Activated CD4-positive, alpha-beta T cell treated with anti-CD3 and anti-CD28 coated beads, Interleukin-2, Interleukin-6, amounts not matched to agents 100 ng/mL and 50 ng/mL, durations not matched to agents 16 hours and 8 hours (primary cell): ENCODE data around the gene NES.

Experiments used
- DNase-seq: peaks from one replicate; pipeline ENCODE4 v3.0.0-alpha.2; 2020

NES gene

DNA sequence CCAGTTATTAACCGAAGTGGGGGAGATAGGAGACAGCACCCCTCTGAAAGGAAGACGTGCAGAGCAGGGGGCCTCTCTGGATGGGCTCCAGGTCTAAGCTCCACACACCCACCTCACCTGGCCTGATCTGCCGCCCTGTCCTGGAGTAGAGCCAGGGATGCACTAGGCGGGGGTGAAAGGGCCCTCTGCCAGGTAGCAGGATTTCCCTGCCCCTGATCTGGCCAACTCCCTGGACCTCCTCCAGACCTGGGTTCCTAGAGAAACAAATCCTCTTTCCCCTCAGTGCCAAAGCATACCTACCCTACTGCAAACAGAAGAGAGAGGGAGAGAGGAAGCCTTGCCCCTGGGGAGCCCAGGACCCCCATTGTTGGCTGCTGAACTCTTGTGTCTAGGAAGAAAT lies 26.1 kb upstream of the NES start:
- no peak for DNase-seq

DNA sequence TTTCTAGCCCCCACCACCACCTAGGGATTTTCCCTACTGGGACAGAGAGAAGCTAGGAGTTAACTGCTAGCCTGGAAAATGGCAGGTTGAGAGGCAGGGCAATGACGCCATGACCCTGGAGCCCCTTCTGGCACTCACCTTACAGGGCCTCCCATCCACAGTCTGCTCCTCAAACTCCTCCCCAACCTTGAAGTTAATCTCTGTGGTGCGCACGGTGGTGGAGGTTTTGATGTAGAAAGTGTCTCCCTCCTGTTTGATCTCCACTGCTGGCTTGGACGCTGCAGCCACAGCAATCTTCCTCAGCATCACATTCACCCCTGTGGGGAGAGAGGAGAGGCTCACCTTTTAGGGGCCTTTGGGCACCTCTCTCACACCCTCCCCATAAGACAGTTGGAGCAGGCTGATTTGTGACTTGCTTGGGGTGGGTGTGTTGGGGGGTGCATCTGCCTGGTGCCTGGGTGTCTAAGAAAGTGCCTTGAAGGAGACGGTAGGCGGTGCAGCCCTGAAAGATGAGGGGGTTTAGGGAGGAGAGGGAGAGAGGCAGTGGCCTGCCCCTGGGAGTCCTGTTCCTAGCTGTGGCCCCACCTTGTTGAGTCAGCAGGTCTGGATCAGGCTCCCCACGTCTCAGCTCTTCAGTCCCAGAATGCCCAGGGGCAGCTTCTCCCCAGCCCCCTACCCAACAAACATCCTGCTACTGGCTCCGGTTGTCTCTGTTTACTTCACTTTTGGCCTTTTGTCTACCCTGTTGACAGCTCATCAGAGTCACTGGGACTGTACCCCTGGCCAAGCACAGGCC lies 23.7 kb upstream of the NES start:
- no peak for DNase-seq

DNA sequence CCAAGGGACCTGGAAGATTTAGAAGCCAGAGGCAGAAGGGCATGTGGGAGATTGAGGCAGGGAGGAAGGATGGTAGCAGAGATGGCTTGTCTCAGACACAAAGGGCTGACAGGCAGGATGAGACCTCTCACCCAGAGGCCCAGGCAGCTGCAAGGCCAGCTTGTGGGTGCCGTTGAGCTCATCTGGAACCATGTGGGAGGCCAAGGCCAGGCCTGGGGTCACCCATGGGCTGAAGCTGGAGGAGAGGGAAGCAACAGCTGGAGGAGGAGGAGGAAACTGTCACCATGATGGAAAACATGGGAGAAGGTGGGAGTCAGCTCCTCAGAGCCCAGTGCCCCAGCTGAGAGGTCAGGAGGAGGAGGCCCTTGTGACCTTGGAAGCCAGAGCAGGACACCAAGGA lies 21.8 kb upstream of the NES start:
- DNase-seq: no peak

DNA sequence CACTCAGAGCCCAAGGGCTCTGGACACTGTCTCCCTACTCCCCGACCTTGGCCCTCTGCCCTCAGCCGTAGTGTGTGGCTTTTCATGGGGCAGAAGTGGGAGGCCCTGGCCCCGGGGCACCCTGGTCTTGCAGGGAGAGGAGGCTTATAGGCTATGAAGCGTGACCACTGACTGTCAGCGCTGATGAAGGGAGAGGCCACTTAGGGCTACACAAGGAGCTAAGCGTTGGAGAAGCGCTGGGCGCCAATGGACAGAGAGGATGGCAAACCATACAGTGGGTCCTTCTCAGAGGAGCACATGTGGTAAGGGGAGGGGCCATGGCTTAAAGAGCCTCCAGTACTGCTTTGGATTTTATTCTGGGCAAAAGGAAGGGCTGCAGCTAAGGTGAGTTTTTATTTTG lies 20.3 kb upstream of the NES start:
- no peak for DNase-seq

DNA sequence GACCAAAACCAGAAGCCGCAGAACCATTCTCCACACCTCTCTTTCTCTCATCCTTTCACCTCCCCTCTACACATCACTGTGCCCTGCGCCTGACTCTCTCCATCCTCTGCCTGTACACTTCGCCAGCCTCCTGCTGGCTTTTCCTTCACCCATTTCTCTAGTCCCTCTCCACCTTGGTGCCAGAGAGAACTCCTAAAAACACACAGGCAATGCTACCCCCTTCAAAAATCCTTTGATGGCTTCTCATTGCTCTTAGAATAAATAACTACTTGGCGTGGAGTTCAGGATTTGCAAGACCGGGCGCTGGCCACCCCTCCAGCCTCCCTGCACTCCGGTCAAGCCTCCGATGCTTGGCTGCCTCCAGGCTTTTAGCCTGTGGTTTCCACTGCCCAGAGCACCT lies 19.5 kb upstream of the NES start:
- DNase-seq: no peak

DNA sequence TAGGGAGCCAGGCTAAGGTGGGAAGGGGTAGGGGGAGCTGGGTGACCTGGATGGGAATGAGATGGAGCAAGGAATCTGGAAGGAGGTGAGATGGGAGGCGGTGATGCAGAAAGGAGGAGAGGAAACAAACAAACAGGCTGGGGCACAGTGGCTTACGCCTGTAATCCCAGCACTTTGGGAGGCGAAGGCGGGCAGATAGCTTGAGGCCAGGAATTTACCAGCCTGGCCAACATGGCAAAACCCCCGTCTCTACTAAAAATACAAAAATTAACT lies 17.4 kb upstream of the NES start:
- DNase-seq: no peak

DNA sequence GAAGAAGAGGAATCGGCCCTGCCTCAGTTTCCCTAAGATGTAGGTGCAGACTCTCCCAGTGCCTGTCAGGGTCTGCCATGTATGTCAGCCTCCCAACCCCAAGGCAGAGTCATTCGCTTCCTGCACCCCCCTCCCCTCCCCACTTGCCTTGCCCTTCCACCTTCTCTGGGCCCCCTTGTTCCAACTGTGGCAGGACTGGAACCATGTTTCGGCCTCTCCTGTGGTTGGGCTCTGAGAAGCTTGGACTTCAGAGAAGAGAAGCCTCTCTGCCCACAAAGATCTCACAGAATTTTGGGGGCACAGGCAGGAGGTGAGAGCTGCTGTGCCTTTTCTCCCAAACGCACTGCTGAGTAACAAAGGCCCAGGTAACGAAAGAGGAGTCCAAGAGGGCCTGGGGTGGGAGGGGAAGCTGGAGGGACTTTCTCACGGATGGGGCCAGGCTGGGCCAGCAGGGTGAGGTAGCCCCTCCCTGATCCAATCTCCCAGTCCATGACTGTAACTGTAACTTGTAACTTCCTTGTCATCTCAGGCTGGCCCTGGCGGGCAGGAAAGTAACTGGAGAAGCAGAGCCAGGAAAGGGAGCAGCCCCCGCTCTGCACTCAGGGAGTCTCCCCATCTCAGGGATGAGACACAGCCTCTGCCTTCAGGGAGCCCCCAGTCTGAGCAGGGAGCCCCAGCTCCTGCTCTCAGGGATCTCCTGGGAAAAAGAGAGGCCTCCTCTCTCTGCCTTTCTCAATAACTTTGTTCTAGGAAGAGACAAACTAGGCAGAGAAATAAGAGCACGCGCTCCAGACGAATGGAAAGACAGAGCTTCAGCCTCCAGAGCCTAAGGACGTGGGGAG lies 16.9 kb upstream of the NES start:
- DNase-seq: no peak

DNA sequence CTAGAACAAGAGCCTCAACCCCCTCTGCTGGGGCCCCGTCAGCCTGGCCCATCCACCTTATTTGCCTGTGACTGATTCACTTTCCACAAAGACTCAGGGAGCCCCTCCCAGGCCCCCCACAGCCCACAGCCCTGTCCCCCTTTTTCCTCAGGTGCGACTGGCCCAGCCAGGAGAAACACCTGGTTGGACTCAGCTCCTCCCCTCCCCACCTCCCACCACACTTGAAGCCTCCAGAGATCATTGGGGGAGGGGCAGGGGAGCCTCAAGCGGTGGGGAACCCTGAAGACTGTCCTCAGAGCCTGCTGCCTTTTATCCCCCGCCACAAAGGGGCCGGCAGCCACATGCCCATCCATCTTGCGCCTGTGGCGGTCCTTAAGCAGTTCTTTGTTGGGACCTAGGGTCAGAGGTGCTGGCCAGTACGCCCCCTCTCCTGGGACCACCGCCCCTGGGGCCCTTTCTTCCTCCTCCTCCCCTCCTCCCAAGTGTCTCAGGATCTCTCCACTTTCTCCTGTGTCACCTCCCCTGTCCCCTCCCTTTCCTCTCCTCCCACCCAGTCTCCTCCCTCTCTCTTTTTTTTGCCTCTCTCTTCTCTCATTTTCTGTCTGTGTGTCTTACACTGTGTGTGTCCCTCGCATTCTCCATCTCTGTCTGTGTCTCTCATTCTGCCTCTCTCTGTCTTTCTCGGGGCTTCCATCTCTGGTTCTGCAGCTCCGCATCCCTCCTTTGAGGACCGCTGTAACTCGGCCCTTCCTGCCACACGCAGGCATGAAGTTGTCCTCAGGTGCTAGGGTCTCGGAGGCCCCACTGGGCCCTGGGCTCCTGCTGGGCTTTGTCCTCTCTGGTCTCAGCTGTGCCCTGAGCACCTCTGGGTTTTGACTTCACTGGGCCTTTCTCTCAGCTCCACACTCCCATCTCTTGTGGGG lies 16.0 kb upstream of the NES start:
- DNase-seq: no peak

DNA sequence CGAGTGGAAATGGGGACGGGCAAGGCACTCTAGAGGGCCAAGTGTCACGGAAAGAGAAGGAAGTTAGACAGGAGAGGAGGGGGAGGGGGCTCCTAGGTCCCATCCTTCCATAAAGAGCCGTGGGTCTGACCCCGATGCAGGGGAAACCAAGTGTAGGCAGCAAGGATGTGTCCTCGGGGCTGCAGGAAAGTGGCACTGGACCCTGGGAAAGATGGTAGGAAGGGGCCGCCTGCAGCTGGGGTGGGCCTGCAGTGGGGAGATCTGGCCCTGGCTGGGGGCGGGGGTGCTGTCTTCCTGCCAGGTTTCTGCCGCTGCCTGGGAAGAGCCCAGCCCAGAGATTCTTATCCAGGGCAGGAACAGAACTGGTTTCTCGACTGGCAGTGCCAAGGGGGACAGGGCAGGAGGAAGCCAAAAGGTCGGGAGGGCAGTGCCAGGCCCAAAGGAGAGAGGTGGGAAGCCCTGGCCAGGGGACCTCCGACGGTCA lies 15.3 kb upstream of the NES start:
- no peak for DNase-seq

DNA sequence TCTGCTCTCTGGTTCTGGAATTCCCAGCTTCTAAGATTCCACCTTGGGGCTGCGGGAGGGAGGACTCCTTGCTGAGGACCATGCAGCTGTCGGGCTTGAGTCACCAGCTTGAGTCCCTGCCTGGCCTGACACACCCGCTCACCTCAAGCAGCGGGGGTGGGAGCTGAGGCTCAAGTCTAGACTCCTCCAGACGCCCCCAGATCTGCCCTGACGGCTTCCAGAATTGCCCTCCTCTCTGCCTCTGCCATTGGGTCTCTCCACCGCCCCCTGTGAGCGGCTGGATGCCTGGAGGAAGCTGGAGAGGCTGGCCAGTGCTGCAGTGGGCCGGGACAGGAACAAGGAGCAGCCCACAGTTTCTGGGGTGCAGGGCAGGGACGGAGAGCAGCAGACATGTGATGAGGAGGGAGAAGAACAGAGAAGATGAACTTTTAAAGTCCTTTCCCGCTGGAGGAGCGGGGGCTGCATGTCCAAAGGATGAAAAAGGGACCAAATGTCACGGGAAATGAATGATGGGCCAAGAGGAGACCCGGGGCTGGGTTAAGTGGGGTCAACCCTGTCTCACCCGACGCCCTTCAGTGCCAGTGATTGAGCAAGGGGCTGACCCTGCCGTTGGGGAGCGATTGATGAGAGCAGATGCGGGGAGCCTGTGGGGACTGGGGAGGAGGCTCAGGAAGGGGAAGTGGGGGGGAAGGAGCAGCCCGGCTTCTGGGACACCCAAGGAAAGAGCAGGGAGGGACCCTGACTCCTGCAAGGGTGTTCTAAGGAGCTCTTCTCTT lies 14.6 kb upstream of the NES start:
- no peak for DNase-seq

DNA sequence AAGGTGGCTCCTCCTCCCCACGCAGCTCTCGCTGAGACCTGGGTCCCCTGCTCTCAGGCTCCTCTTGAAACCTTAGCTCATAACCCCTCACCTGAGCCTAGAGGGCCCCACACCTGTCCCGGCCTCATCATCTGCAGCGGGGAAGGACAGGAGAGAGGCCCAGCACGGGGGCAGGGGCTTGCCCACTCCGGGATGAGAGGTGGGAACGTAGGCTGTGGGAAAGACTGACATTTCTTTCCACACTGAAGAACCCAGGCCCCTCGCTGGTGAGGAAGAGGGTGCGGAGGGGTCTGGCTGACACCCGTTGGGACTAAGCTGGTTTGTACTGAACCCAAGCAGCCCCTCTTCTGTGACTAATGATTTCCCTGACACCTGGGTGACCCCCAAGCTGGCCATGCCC lies 14.0 kb upstream of the NES start:
- DNase-seq: no peak

DNA sequence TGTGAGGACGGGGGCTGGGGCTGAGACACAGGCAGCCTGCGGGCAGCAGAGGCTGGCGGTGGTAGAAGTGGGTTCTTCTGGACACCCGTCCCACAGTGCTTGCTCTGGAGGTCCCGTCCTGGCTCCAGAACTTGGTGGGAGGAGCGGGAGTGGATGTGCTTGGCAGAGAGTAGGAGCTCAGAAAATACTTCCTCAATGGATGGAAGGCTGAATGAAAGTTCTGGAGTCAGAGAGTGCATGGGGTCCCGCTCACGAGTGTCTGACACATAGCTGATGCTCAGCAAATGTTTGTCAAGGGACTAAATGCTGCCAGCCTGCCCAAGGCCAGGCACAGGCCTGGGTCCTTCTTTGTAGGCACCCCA lies 13.4 kb upstream of the NES start:
- no peak for DNase-seq

DNA sequence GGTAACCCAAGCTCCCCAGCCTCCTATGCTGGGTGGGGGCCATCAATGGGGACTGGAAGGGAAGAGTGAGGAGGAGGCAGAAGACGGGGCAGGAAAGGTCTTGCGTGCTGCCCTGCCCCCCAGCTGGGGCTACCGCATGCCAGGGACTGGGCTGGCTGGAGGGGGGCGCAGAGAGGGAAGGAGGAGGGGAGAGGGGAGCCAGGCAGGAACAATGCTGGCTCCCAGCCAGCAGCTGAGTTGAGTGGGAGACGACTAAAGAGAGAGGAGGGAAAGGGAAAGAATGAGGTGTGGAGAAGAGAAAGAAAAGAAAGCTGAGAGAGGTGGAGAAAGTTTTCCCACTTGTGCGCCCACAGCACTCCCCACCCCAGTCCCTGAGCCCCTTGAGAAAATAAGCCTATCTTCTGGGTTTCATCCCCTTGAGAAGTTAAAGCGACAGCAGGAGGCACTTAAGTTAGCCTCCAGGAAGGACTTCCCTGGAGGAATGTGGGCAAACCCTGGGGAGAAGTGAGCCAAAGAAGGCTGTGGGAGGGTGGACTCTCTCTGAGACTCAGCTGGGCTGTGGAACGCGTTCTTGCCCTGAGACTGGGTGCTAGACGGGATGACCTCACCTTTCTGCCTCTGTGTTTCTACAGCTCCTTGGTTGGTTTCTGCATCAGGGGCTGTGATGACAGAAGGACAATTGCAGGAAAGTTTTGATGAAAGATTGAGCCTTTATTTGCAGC lies 12.9 kb upstream of the NES start:
- DNase-seq: no peak

DNA sequence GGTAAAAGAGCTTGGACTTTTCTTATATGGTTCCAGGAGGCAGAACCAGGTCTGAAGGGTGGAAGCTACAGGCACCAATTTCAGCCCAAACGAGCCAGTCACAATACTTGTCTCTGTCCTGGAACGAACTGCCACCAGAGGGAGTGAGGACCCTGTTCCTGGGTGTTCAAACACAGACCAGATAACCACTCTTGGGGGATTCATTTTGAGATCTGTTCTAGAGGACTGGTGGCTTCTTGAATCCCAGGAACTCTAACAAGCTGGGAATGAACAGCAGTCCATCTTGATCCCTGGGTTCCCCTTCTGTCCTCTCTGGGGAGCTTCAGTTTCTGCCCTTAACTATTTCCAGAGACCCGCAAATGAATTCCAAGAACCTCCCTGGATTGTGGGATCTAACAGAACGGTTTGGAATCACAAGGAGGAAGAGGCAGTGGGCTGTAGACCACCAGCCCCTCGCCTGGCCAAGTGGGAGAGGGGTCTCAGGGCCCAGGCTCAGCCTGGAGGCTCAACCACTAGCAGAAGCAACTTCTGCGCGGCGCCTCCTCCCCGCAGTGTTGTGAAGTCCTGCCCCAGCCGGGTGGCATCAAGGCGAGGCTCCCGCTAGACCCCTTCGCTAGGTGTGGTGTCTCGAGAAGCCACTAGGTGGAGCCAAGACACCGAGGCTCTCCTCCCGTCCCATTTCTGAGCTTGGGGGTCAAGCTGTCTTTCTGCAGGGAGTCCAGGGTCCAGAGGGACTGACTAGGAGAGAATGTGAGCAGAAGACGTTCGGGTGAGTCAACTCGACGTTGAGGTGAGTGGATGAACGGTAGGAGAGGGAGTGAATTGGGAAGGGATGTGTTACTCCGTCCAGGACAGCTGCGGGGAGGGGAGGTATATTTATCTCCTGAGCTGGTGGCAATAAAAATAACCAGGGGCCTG lies 12.1 kb upstream of the NES start:
- peak; percentile 86 for DNase-seq

DNA sequence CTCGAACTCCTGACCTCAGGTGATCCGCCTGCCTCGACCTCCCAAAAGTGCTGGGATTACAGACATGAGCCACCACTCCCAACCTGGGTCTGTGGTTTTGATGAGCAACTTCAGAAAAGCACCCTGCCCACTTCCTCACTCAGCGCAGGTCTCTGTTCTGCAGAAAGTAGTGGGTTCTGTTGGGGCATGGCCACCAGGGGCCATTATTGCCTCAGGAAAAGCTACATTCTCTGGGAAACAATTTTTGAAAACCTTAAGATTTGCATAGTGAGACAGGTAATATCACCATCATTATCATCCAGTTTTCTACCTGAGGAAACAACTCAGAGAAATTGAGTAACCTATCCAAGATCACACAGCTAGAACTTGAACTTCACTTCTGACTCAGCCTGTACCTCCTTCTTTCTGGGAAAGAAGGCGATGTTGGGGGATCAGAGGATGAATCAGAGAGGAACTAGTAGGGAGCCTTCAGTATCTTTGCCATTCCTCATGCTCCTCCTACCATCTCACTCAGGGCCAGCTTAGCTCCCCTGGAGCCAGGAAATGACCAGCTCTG lies 7.1 kb upstream of the NES start:
- DNase-seq: peak; percentile 70

DNA sequence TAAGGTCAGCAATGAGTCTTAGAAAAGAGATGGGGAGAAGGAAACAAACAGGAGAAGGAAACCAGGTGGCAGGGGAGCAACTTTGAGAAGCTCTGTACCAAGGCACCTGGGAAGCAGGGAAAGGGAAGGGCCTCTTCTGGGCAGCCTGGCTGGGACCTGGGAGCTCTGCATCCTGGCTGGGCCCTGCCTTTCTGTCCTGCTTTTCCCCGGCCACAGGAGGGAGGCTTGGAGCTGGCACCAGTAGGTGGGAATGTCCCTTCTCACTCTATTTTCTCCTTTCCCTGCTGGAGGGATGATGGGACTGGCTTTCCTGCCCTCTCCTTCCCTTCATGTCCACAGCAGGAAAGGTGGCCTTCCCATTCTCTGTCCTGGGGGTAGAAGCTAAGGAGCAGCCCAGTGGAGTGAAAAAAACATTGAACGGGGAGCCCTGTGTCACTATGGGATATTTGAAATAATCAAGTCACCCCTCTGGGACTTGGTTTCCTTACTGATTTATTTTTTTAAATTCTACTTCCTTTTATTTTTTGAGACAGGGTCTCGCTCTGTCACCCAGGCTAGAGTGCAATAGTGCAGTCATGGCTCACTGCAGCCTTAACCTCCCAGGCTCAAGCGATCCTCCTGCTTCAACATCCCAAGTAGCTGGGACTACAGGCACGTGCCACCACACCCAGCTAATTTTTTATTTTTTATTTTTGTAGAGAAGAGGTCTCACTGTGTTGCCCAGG lies 5.1 kb upstream of the NES start:
- no peak for DNase-seq

DNA sequence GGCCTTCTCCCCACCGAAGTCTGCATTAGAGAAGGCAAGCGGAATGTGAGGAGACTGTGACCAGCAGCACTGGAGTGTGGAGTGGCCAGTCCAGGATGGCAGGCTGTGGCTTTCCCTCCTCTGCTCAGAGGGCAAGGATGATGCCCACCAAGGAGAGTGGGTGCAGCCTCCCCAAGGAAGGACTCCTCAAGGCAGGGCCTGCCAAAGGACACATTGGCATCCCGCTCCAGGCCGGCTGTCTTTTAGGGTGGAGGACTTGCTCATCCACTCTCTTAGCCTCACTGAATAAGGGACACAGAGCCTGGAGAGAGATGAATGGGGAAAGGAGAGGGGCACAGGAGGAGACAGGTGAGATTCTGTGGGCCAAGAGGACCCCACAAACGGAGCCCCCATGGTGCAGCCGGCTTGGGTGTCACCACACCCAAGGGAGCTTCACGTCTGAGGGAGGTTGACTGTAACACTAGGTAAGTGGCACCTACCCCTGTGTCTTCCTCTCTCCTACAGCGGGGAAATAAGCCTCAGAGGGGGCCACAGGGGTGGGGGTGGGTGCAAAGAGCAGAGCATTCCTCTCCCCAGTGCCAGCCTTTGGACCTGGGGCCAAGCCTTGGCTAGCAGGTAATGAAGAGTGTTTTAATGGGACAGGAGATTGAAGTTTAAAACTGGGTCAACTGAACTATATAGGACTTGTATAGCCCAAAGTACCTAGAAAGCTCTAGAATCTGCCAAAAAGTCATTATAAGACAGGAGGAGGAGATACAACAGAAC lies 4.2 kb upstream of the NES start:
- DNase-seq: no peak

DNA sequence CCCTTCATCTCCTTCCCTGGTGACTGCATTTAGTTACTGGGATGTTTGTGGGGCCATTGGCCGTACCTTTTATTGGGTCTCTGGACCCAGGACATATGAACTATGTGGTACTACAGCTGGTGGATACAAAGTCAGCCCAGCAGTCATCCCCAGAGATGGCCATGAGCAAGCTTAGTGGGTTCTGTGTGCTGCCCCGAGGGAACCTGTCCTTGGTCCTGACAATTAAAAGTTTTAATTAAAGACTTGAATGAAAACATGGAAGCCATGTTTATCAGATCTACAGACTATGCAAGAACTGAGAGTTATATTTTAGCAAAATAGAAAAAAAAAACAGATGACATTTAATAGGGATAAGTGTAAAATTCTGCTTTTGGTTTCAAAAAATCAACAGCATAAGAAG lies 2.8 kb upstream of the NES start:
- DNase-seq: no peak
